Loucy (cell line): Measurements from ENCODE around the gene LMX1B.

Experiments used
- H2AFZ ChIP-seq: fragments of 200-600 bp; sonication (generic); 2 replicates; pipeline ENCODE4 v1.6.0; 2016; ENCODE audit warnings: antibody characterized with exemption, mild to moderate bottlenecking, low read length, moderate library complexity
- H3F3A ChIP-seq: fragments of 200-600 bp; 2 replicates; pipeline ENCODE4 v1.6.0; 2016; ENCODE audit warnings: antibody characterized with exemption, low read depth, mild to moderate bottlenecking
- H3K27me3 ChIP-seq: fragments of 200-600 bp; sonication (generic); 2 replicates; pipeline ENCODE4 v1.6.1; 2014; ENCODE audit warnings: low read length, mild to moderate bottlenecking; ENCODE audit not compliant: insufficient read depth, poor library complexity, severe bottlenecking
- H3K36me3 ChIP-seq: fragments of 200-600 bp; sonication (generic); 2 replicates; pipeline ENCODE4 v1.6.1; 2016; ENCODE audit warnings: low read length; ENCODE audit not compliant: insufficient read depth
- H3K4me1 ChIP-seq: fragments of 200-600 bp; sonication (generic); 2 replicates; pipeline ENCODE4 v1.5.1; 2014; ENCODE audit warnings: low read length, mild to moderate bottlenecking; ENCODE audit not compliant: insufficient read depth, poor library complexity, severe bottlenecking
- H3K4me2 ChIP-seq: fragments of 200-600 bp; sonication (generic); 2 replicates; pipeline ENCODE4 v1.6.0; 2014; ENCODE audit warnings: antibody characterized with exemption, low read length, low read depth, mild to moderate bottlenecking; ENCODE audit not compliant: poor library complexity, severe bottlenecking
- H3K4me3 ChIP-seq: fragments of 200-600 bp; sonication (generic); 2 replicates; pipeline ENCODE4 v1.5.1; 2014; ENCODE audit warnings: low read length, mild to moderate bottlenecking, mixed read lengths; ENCODE audit not compliant: poor library complexity, severe bottlenecking
- H3K79me2 ChIP-seq: fragments of 200-600 bp; sonication (generic); 2 replicates; pipeline ENCODE4 v1.6.1; 2014; ENCODE audit warnings: low read length; ENCODE audit not compliant: insufficient read depth
- H3K9ac ChIP-seq: fragments of 200-600 bp; sonication (generic); 2 replicates; pipeline ENCODE4 v1.6.0; 2014; ENCODE audit warnings: mild to moderate bottlenecking, low read depth, low read length, moderate library complexity; ENCODE audit not compliant: poor library complexity, severe bottlenecking
- H3K9me2 ChIP-seq: fragments of 200-600 bp; sonication (generic); replicated peaks from 2 replicates; pipeline ENCODE4 v1.6.1; 2016; ENCODE audit warnings: low read depth, low read length, mixed read lengths
- H3K9me3 ChIP-seq: fragments of 200-600 bp; sonication (generic); 2 replicates; pipeline ENCODE4 v1.6.1; 2014; ENCODE audit warnings: mild to moderate bottlenecking, antibody characterized with exemption, low read length, low read depth; ENCODE audit not compliant: insufficient read depth
- H4K20me1 ChIP-seq: fragments of 200-600 bp; sonication (generic); 2 replicates; pipeline ENCODE4 v1.6.0; 2014; ENCODE audit warnings: antibody characterized with exemption, low read length, mild to moderate bottlenecking; ENCODE audit not compliant: insufficient read depth, poor library complexity, severe bottlenecking
- EZH2phosphoT487 ChIP-seq: fragments of 200-600 bp; IDR thresholded peaks from 2 replicates; pipeline ENCODE4 v1.6.1; 2018; ENCODE audit warnings: antibody characterized with exemption, mild to moderate bottlenecking, moderate library complexity, borderline replicate concordance
- TF ChIP-seq, protein P1 (sequence below): fragments of 200-600 bp; sonication (generic); conservative IDR thresholded peaks from 2 replicates; pipeline ENCODE4 v1.5.1; 2014; ENCODE audit warnings: mild to moderate bottlenecking, antibody characterized with exemption, low read length

LMX1B gene

DNA sequence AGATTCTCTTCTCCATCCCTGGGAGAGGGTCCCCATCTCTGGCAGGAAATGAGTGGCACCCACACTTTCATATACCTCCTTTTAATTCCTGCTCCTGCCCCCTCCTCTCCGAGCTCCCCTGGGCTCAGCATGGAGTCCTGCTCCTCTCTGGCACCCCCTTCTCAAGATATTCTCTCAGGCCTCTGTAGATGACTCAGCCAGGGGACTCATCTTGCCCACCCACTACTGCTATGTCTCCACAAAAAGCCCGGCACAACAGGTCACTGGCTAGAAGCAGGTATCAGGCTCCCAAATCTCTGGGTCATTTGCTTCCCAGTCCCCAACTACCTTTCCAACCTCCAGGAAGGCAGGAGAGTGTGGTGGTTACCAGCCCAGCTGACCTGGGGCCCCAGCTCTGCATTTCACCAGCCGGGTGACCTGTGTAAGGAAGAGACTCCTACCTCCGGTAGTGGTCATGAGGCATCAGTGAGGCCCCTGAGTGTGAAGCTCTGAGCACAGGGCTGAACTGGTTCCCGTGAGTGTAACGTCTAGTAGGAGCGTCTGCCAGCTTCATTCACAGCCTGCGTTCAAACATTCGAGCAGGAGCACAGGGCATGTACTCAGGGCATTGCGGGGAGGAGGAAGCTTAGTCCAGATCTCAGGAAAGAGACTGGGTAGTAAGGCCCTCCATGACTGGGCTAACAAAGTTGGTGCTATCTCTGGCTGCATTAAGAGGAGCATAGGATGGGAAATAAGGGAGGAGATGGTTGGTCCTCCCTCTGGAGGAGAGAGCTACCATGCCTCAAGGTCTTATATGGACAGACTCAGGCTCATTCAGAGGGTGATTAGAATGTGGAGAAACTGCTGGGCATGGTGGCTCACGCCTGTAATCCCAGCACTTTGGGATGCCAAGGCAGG, 63.7 kb downstream of the LMX1B start:
- Histone ChIP-seq H3K27me3 (no peaks in the 10 kb centered on the region), H3K79me2 (no peaks in the 10 kb centered on the region), H3K4me3 (no peak overlapping the region), H3K36me3 (no peaks in the 10 kb centered on the region), H3K9ac (no peak overlapping the region), H3F3A (no peaks in the 10 kb centered on the region), H3K9me2 (no peaks in the 10 kb centered on the region), H4K20me1 (no peaks in the 10 kb centered on the region), H3K4me1 (no peaks in the 10 kb centered on the region), H3K9me3 (no peaks in the 10 kb centered on the region), H2AFZ (no peak overlapping the region), H3K4me2 (no peak overlapping the region)
- TF ChIP-seq EZH2phosphoT487, result no peak
- TF ChIP-seq, protein P1, sequence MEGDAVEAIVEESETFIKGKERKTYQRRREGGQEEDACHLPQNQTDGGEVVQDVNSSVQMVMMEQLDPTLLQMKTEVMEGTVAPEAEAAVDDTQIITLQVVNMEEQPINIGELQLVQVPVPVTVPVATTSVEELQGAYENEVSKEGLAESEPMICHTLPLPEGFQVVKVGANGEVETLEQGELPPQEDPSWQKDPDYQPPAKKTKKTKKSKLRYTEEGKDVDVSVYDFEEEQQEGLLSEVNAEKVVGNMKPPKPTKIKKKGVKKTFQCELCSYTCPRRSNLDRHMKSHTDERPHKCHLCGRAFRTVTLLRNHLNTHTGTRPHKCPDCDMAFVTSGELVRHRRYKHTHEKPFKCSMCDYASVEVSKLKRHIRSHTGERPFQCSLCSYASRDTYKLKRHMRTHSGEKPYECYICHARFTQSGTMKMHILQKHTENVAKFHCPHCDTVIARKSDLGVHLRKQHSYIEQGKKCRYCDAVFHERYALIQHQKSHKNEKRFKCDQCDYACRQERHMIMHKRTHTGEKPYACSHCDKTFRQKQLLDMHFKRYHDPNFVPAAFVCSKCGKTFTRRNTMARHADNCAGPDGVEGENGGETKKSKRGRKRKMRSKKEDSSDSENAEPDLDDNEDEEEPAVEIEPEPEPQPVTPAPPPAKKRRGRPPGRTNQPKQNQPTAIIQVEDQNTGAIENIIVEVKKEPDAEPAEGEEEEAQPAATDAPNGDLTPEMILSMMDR, result no peak

DNA sequence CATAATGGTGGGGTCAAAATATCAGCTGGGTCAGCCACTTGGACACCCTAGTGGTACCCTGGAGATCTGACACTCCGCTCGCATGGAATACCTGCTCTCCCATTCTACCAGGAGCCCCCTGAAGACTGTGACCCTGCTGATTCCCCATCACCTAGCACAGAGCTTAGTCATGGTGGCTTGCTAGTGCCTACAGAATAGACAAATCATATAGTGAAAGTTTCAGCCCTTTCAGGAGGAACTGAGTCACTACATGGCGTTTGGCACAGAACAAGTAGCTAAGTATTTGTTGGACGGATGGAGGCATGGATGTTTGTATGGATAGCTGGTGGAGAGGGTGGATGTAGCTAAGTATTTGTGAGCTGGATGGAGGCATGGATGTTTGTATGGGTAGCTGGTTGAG, 65.3 kb downstream of the LMX1B start:
- Histone ChIP-seq H2AFZ (no peak overlapping the region), H3K4me1 (no peaks in the 10 kb centered on the region), H3K9ac (no peak overlapping the region), H3F3A (no peaks in the 10 kb centered on the region), H3K27me3 (no peaks in the 10 kb centered on the region), H3K79me2 (no peaks in the 10 kb centered on the region), H3K4me2 (no peak overlapping the region), H3K9me3 (no peaks in the 10 kb centered on the region), H3K36me3 (no peaks in the 10 kb centered on the region), H3K4me3 (no peak overlapping the region), H4K20me1 (no peaks in the 10 kb centered on the region), H3K9me2 (no peaks in the 10 kb centered on the region)
- no peak for TF ChIP-seq EZH2phosphoT487
- TF ChIP-seq, protein P1, result no peak

GRCh38 chr9:126681336-126681735, 67.6 kb downstream of the LMX1B start:
- H3K9ac ChIP-seq, result no peak overlapping the region
- H3K4me2 ChIP-seq, result no peak overlapping the region
- no peak overlapping the region for H2AFZ ChIP-seq
- no peak for TF ChIP-seq EZH2phosphoT487
- TF ChIP-seq, protein P1, result no peak
- H3K9me3 ChIP-seq, result no peaks in the 10 kb centered on the region
- no peaks in the 10 kb centered on the region for H3K4me1 ChIP-seq
- H3K27me3 ChIP-seq, result no peaks in the 10 kb centered on the region
- no peaks in the 10 kb centered on the region for H3K79me2 ChIP-seq
- no peaks in the 10 kb centered on the region for H3F3A ChIP-seq
- no peaks in the 10 kb centered on the region for H3K9me2 ChIP-seq
- no peaks in the 10 kb centered on the region for H3K36me3 ChIP-seq
- H3K4me3 ChIP-seq, result no peak overlapping the region
- no peaks in the 10 kb centered on the region for H4K20me1 ChIP-seq
